CD4-positive, alpha-beta T cell (primary cell): ENCODE measurements around the gene USP25. TPM values are rescaled to one million over a fixed set of nuclear protein-coding genes. Genes with fewer than 3 reads are reported as not detected.
A peak's percentile ranks its signal among the peaks of the same experiment; 100 is the strongest.

Source experiments
- ATAC-seq: fragments of 200-7000 bp; cut with Tn5 transposase; one replicate; pipeline ENCODE4 v1.10.0; 2022; ENCODE audit warnings: mild to moderate bottlenecking; ENCODE audit not compliant: poor library complexity
- CTCF ChIA-PET: fragments of 350-600 bp; sonication (Branson Sonifier 250); formaldehyde crosslinking; loops from one replicate; lab custom pipeline; 2021; ENCODE audit warnings: antibody characterized with exemption, inconsistent platforms; lab: Charles Lee
- POLR2A ChIA-PET: fragments of 350-600 bp; sonication (Branson Sonifier 250); formaldehyde crosslinking; loops from one replicate; lab custom pipeline; 2021; ENCODE audit warnings: antibody characterized with exemption, inconsistent platforms; lab: Charles Lee
- DNase-seq, 14 experiments: peaks; one replicate each; pipeline ENCODE4 v3.0.0-alpha.2; 2013 to 2020; ENCODE audit warnings: mixed read lengths in 2 of 14
- H3K27ac ChIP-seq, 2 donors: one replicate each; pipeline versions ENCODE4 v1.5.1 to v1.7.0; 2013; ENCODE audit warnings: low read length in 2 of 2, low read depth in 1 of 2, mild to moderate bottlenecking in 1 of 2
- H3K27me3 ChIP-seq, 2 experiments: 1 replicate in 1 of 2; 2 replicates in 1 of 2; pipeline versions ENCODE4 v1.6.1 to v1.7.0; 2013; ENCODE audit warnings: low read length in 2 of 2, control low read depth in 1 of 2, mild to moderate bottlenecking in 1 of 2, moderate library complexity in 1 of 2; ENCODE audit not compliant: insufficient read depth in 2 of 2, control insufficient read depth in 1 of 2
- H3K36me3 ChIP-seq: one replicate; pipeline ENCODE4 v1.6.1; 2013; ENCODE audit warnings: low read length, control low read depth; ENCODE audit not compliant: insufficient read depth
- H3K4me1 ChIP-seq: one replicate; pipeline ENCODE4 v1.6.1; 2013; ENCODE audit warnings: low read length, control low read depth; ENCODE audit not compliant: insufficient read depth
- H3K4me3 ChIP-seq: one replicate; pipeline ENCODE4 v1.5.1; 2013; ENCODE audit warnings: mild to moderate bottlenecking, low read length, moderate library complexity
- H3K9me3 ChIP-seq, 2 experiments: 1 replicate in 1 of 2; 2 replicates in 1 of 2; pipeline versions ENCODE4 v1.6.1 to v1.7.0; 2013; ENCODE audit warnings: low read length in 2 of 2, mild to moderate bottlenecking in 2 of 2, control low read depth in 1 of 2, moderate library complexity in 1 of 2; ENCODE audit not compliant: control insufficient read depth in 1 of 2, insufficient read depth in 1 of 2
- H3K27ac Mint-ChIP-seq: one replicate; pipeline ENCODE4 v1.8.0; 2020; ENCODE audit warnings: mixed read lengths
- H3K27me3 Mint-ChIP-seq: one replicate; pipeline ENCODE4 v1.8.0; 2021; ENCODE audit warnings: mixed read lengths
- H3K36me3 Mint-ChIP-seq: one replicate; pipeline ENCODE4 v1.8.0; 2021; ENCODE audit warnings: low read depth, mixed read lengths
- H3K4me1 Mint-ChIP-seq: one replicate; pipeline ENCODE4 v1.8.0; 2021; ENCODE audit warnings: low read depth, mixed read lengths
- H3K4me3 Mint-ChIP-seq: one replicate; pipeline ENCODE4 v1.8.0; 2020; ENCODE audit warnings: mild to moderate bottlenecking, mixed read lengths
- H3K9me3 Mint-ChIP-seq: one replicate; pipeline ENCODE4 v1.8.0; 2020; ENCODE audit warnings: mixed read lengths
- CTCF ChIP-seq: fragments of 200-600 bp; IDR thresholded peaks from one replicate; pipeline ENCODE4 v1.8.0; 2022; ENCODE audit warnings: antibody characterized with exemption, mild to moderate bottlenecking
- intact Hi-C, 2 experiments: fragments of 100-400 bp; cut with DNase I in 1 of 2; cut with micrococcal nuclease in 1 of 2; formaldehyde crosslinking; loops; one replicate each; pipeline versions ENCODE4 v1.15.1 to v1.9.0; 2023 to 2025; cut with DNase I, micrococcal nuclease
- total RNA-seq, 174 experiments: library from RNA in 2 of 174; stranded (reverse) in 2 of 174; gene quantifications; one replicate each; pipeline ENCODE4 v1.2.3 and lab custom pipeline; 2021 to 2026

Gene USP25
- total RNA-seq, 2 experiments from 2014 or later: 45.0 to 49.2 TPM

- no peak overlapping the region for H3K4me3 ChIP-seq
- no peaks in the 10 kb centered on the region for H3K27me3 Mint-ChIP-seq
- peaks cover 31% of the 10 kb centered on the region for H3K36me3 ChIP-seq
- peaks cover 7% of the 10 kb centered on the region for H3K4me1 ChIP-seq
- TF ChIP-seq CTCF: no peak
- no peak overlapping the region for H3K27ac Mint-ChIP-seq
- peaks cover 67% of the 10 kb centered on the region for H3K36me3 Mint-ChIP-seq
- no peaks in the 10 kb centered on the region for H3K9me3 Mint-ChIP-seq
- no peak for DNase-seq
- ChIA-PET POLR2A (no interaction called here), CTCF (interaction anchor here (1.1 kb wide), 1 partner anchor 97 kb away, joined by 4 read pairs; no protein-coding TSS in a partner anchor)
- intact Hi-C loops: loop anchor here in 1 of 2 experiments (10.0 kb wide), 1 partner anchor 162 kb away; no protein-coding TSS in a partner anchor
- no peaks in the 10 kb centered on the region for H3K27me3 ChIP-seq
- ATAC-seq: no peak
- no peaks in the 10 kb centered on the region for H3K9me3 ChIP-seq
- no peak overlapping the region for H3K4me3 Mint-ChIP-seq
- H3K27ac ChIP-seq: no peak overlapping the region
- peaks cover 39% of the 10 kb centered on the region for H3K4me1 Mint-ChIP-seq
Measured at GRCh38 chr21:15826908-15827601, 97.3 kb downstream of the USP25 start.

- ATAC-seq (no peak), DNase-seq (peak in 1 of 14 experiments; percentile 25)
- ChIA-PET POLR2A (no interaction called here), CTCF (no interaction called here)
- Mint-ChIP-seq H3K4me3 (no peak overlapping the region), H3K4me1 (peaks cover 14% of the 10 kb centered on the region), H3K36me3 (peaks cover 85% of the 10 kb centered on the region), H3K9me3 (no peaks in the 10 kb centered on the region), H3K27ac (no peak overlapping the region), H3K27me3 (no peaks in the 10 kb centered on the region)
- Histone ChIP-seq H3K27me3 (no peaks in the 10 kb centered on the region), H3K36me3 (peaks cover 58% of the 10 kb centered on the region), H3K4me1 (no peaks in the 10 kb centered on the region), H3K4me3 (no peak overlapping the region), H3K27ac (no peak overlapping the region), H3K9me3 (no peaks in the 10 kb centered on the region)
- no peak for TF ChIP-seq CTCF
- intact Hi-C loops: no loop called here
Measured at GRCh38 chr21:15831497-15831896, 101.7 kb downstream of the USP25 start.

- no peaks in the 10 kb centered on the region for H3K27me3 Mint-ChIP-seq
- H3K27me3 ChIP-seq: no peaks in the 10 kb centered on the region
- H3K4me3 ChIP-seq: no peak overlapping the region
- no peaks in the 10 kb centered on the region for H3K4me1 ChIP-seq
- H3K4me3 Mint-ChIP-seq: no peak overlapping the region
- no peaks in the 10 kb centered on the region for H3K9me3 Mint-ChIP-seq
- peaks cover 9% of the 10 kb centered on the region for H3K4me1 Mint-ChIP-seq
- peaks cover 58% of the 10 kb centered on the region for H3K36me3 ChIP-seq
- DNase-seq (no peak), ATAC-seq (no peak)
- no peak for TF ChIP-seq CTCF
- CTCF ChIA-PET: no interaction called here
- H3K9me3 ChIP-seq: no peaks in the 10 kb centered on the region
- H3K36me3 Mint-ChIP-seq: peaks cover 50% of the 10 kb centered on the region
- POLR2A ChIA-PET: no interaction called here
- H3K27ac ChIP-seq: no peak overlapping the region
- intact Hi-C loops: no loop called here
- no peak overlapping the region for H3K27ac Mint-ChIP-seq
Measured at GRCh38 chr21:15837645-15838044, 107.9 kb downstream of the USP25 start.
